HG02642 (cell line): ENCODE results near the gene BCAR1.

Source experiments
- ATAC-seq: cut with Tn5 transposase; IDR thresholded peaks from one replicate; pipeline ENCODE4 v1.9.1; 2021; ENCODE audit warnings: mild to moderate bottlenecking; ENCODE audit not compliant: unreplicated experiment, poor library complexity

Gene BCAR1

DNA sequence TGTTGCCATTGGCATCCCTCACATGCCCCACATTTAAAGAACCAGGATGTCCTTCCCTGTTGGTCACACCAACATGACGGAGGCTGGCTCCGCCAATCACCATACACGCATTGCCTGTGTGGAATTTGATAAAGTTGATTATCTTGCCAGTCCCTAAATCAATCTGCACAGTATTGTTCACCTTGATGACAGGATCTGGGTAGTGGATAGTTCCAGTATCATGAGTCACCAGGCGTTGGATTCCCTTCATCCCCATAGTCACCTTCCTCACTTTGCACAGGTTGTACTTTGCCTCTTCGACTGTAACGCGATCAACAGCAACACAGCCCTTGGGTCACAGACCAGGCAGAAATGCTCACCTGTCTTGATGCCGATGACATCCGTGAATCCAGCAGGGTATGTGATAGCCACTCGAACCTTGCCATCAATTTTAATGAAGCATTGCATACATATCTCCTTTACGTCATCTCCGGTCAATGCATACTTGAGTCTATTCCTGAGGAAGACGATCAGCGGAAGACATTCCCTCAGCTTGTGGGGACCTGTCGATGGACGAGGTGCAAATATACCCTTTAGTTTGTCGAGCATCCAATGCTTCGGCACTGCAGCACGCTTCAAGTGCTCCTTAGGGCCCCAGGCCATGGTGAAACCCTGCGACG is 58.7 kb downstream of the BCAR1 start:
- no peak for ATAC-seq

GRCh38 chr16:75189638-75190245 is 61.7 kb downstream of the BCAR1 start:
- ATAC-seq = no peak

DNA sequence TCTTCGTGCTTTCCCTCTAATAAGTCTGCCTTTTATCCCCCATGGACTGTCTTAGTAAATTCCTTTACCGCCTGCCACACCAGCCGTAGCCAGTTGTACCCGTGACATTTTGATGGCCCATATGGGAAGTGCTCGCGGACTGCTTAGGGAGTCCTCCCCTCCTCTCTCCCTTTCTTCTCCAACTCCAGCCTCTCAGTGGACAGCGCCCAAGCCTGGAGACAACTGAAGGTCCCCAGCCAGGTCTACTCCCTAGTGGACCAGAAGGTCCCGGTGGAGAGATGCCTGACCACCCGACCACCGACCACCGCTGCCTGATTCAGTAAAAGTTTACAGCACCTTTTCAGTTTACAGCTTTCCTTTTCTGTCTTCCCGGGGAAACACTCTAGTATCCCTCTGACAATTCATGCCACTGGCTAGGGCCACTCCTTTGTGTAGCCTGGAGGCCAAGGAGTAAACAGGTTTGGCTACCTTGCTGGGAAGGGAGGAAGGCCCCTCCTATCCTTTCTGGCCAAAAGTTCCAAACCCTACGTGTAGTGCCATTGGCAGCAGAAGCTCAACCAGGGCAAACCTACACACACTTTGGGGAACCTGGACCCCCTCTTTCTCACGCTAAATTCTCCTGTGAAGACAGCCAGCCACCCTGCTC is 62.5 kb downstream of the BCAR1 start:
- ATAC-seq = no peak

- no peak for ATAC-seq
Measured at GRCh38 chr16:75181630-75182029, 69.8 kb downstream of the BCAR1 start.

GRCh38 chr16:75179208-75179607 is 72.2 kb downstream of the BCAR1 start:
- ATAC-seq = no peak
